ENCODE data around the gene AHNAK. TPM values are rescaled to one million over a fixed set of nuclear protein-coding genes. Genes with fewer than 3 reads are reported as not detected.

The AHNAK gene
- total RNA-seq, 1 experiment from 2014 or later, result 391 TPM

GRCh38 chr11:62496676-62497075 is 49.9 kb downstream of the AHNAK start:
- no peak for DNase-seq (ENCODE audit: low spot score)

- DNase-seq (ENCODE audit: low spot score), result no peak
These were observed 52.4 kb downstream of the AHNAK start for GRCh38 chr11:62494246-62494645.

GRCh38 chr11:62493801-62494200 is 52.8 kb downstream of the AHNAK start:
- DNase-seq (ENCODE audit: low spot score), result no peak

- no peak for DNase-seq (ENCODE audit: low spot score)
These were observed 54.0 kb downstream of the AHNAK start for GRCh38 chr11:62492586-62492985.

GRCh38 chr11:62491571-62492329 is 54.9 kb downstream of the AHNAK start:
- no peak for DNase-seq (ENCODE audit: low spot score)

- DNase-seq (ENCODE audit: low spot score), result no peak
These were observed 57.4 kb downstream of the AHNAK start for GRCh38 chr11:62489204-62489603.

- no peak for DNase-seq (ENCODE audit: low spot score)
These were observed 58.7 kb downstream of the AHNAK start for GRCh38 chr11:62487738-62488551.

- no peak for DNase-seq (ENCODE audit: low spot score)
These were observed 59.5 kb downstream of the AHNAK start for GRCh38 chr11:62487136-62487535.

DNA sequence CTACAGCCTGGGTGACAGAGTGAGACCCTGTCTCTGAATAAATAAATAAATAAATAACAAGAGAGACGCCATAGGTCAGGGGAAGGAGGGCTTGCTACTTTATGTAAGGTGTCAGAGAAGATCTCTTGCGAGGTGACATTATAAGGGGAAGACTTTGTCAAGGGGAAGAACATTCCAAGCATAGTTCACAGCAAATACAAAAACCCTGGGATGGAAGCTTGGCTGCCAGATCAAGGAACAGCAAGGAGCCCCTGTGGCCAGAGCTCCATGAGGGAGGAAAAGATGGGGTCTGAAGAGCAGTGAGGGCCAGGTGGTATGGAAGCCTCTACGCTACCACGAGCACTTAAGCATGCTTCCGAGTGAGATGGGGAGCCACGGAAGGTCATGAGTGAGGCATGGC is 62.3 kb downstream of the AHNAK start:
- no peak for DNase-seq (ENCODE audit: low spot score)

DNA sequence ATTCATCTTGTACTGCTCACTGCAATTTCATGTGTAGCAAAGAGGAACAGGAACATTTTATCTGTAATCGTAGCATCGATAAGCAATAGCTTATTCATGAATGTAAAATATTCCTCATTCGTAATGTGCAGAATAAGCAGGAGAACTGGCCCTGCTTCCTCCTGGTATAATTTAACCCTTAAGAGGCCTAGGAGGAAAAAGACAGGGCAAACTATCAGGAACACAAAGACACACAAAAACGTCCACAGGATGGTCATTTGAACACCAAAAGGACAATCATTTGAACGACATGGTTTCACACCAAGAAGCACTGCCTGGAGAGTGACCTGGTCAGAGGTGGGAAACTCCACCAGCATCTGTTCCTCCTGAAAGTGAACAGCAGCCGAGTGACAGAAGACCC is 63.9 kb downstream of the AHNAK start:
- DNase-seq (ENCODE audit: low spot score), result no peak

DNA sequence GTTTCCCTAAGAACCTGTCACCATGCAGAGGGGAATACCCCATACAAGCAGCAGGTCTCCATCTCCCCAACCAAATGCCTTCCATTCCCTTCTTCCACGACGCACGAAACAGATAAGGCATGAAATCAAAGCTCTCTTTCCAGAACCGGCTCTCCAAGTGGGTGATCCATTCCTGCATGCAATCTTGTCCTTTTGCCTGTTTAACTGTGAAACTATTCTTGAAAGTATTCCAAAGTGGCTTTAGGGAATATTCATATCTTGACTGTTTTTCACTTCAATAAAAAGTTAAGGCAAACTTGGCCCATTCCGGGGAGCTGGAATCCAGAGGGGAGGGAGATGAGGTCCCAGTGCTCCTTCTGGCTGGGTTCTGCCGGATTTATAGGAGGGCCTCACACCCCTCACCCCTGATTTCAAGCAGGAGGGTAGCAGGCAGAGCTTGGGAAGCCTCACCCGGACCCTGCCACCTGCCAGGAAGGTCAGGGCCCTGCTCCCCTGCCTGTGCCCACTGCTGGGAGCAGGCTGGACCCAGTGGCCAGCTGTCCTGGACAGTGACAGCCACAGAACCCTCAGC is 66.9 kb downstream of the AHNAK start:
- no peak for DNase-seq (ENCODE audit: low spot score)

DNA sequence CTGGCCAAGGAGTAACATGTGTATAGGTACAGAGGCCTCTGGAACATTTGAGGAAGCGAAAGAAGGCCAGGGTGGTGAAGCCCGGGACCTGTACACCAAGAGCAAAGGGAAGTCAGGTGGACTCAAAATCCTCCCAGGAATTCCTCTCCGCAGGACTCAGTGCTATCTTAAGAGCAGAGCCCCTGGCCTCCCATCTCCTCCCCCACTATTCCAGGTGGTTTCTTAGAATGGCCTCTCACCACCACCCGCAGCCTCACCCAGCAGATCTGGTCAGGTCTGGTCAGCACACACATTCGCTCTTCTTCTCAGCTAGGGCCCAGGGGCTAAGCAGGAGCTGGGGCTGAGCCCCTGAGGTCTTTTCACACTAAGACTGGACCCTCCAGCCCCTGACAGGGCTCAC is 68.7 kb downstream of the AHNAK start:
- DNase-seq (ENCODE audit: low spot score), result no peak

- DNase-seq (ENCODE audit: low spot score), result peak; percentile 83
These were observed 74.3 kb downstream of the AHNAK start for GRCh38 chr11:62472063-62472884.

DNA sequence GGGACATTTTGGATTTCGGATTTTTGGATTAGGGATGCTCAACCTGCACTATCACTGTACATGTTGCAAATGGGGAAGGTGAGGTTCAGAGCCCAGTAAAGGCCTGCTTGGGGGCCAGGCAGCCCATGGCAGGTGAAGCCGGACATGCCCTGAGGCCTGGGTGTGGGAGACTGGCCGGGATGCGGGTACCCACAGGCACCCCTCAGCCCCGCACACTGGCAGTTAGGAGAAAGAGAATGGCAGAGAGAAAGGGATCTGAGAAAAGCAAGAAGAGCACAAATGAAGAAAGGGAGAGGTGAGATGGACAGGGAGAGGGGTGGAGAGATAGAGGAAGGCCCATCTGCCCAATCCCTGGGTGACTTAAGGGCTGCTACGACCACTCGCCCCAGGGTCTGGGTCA is 75.0 kb downstream of the AHNAK start:
- no peak for DNase-seq (ENCODE audit: low spot score)

DNA sequence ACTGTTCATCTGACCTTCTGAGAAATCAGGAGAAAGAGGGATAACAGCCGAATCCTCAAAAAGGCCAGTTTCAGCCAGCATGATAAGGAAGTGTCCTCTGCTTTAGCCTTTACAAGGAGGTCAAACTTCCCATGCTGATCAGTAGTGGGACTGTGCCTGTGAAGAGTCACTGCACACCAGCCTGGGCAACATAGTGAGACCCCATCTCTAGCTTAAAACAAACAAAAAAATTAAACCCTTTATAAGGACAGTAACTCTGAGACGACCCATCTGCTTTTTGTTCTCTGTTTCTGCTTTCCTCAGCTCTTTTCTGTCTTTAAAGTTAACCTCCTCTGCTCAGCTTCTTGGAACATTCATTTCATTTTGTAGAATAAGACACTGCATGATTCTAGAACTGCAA is 78.0 kb downstream of the AHNAK start:
- DNase-seq (ENCODE audit: low spot score), result no peak

DNA sequence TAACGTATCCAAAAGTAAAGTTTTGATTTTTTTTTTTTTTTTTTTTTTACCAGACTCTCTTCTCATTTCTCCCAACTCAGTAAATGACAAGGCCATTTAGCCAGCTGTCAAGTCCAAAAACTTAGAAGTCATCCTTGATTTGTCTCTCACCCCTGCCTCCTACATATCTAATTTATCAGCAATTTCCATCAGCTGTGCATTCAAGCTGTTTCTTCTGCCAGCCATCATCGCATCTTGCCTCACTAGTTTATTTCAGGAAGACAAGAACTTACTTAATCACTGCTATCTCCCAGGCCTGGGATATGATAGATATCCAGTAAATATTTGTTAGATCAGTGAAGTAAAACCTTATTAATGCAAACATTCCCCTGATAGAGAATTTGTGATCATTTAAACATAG is 80.2 kb downstream of the AHNAK start:
- DNase-seq (ENCODE audit: low spot score), result no peak

DNA sequence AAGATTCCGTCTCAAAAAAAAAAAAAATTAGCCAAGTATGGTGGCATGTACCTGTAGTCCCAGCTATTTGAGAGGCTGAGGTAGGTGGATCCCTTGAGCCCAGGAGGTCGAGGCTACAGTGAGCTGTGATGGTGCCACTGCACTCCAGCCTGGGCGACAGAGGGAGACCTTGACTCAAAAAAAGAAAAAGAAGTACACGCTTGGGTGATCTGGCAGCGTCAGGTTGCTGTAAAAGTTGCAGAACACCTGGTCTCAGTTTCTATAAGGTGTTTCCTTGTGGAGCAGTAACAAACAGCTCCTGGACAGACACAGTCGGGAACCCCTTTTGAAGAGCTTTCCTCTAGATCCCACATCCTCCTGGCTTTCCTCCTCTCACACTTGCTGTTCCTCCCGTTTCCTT is 82.0 kb downstream of the AHNAK start:
- no peak for DNase-seq (ENCODE audit: low spot score)

DNA sequence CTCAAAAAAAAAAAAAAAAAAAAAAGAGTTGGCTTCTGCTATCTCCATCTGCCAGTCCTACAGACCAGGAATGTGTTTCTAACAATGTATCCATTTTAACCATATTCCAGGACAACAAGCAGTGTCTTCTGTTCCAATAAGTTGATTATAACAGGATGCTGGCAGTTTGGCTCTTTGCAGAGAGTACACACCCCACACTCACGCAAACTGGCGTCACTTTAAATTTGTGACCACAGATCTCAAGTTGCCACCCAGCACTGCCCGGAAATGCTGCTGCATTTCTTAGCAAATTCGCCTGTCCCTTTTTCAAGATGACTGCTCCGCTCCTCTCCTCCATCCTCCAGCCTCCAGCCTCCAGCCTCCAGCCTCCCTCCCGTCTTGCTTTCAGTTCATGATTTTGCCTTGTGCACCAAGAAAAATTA is 83.5 kb downstream of the AHNAK start:
- peak; percentile 45 for DNase-seq (ENCODE audit: low spot score)

DNA sequence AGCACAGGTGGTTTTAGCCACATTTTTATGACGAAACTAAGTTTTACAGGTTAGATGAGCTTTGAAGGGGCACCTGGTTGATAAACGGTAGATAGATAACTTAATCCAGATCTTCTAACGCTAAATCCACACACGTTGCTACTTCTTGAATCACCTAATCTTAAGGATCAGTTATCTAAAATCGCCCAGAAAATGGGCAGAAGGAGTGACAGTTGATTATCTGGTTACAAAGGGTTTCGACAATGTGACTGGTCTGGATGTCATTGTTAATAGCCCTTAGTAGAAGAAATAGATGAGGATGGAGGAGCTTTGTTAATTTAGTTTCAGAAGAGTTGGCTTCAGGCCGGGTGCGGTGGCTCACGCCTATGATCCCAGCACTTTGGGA is 84.1 kb downstream of the AHNAK start:
- DNase-seq (ENCODE audit: low spot score), result no peak

DNA sequence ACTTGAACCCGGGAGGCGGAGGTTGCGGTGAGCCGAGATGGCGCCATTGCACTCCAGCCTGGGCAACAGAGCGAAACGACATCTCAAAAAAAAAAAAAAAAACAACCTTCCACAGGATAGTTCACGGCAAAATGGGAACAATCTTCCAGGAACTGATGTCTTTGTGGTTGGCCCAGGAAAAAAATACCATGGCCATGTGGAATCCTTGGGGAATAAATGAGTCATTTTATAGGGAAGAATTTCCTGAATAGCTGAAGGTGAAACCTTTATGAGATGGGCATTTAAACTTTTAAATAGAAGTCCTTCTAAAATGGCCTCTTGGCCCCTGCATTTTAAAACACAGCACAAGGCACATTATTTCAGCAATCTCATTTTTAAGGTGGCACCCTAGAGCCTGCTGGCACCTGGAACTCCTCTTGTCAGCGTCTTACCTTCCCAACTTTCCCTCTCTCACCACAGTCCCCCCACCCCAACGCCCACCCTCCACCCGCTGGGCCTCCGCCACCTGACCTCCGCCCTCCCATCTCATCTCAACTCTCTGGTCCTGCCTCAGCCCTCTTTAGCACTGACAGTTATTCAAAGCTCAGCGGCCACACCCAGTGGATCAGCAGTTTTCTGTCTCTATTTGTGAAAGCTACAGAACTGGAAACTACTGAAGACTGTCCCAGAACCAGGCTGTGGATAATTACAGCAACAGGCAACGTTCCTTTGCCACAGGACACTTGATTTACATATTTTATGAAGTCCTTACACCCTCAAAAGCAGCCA is 84.7 kb downstream of the AHNAK start:
- peak; percentile 93 for DNase-seq (ENCODE audit: low spot score)

- no peak for DNase-seq (ENCODE audit: low spot score)
These were observed 87.5 kb downstream of the AHNAK start for GRCh38 chr11:62459080-62459479.
